Left cardiac atrium (tissue), 4 donors: ENCODE data around the gene RFPL3. TPM values are rescaled to one million over a fixed set of nuclear protein-coding genes. Genes with fewer than 3 reads are reported as not detected.
"Not testable (repeated sequence)": the region's sequence is repeated elsewhere in the genome, so short reads cannot be mapped to it uniquely, and the experiment has no call there.

ENCODE experiments used
- ATAC-seq, 2 donors: fragments of 200-7000 bp; cut with Tn5 transposase; one replicate each; pipeline ENCODE4 v1.9.1; 2020; ENCODE audit warnings: mild to moderate bottlenecking in 2 of 2, moderate library complexity in 2 of 2
- DNase-seq: peaks from one replicate; pipeline ENCODE4 v3.0.0-alpha.2; 2020
- intact Hi-C, 2 donors: fragments of 100-400 bp; cut with DNase I; formaldehyde crosslinking; loops; one replicate each; pipeline versions ENCODE4 v1.14.1 to v1.15.1; 2022 to 2023
- total RNA-seq, 2 donors: library from RNA; stranded (reverse); fragmentation: NEBNext Ultra II Directional; extraction: Animal tissue kit (Norgen Biotek cat#: 25700); gene quantifications; one replicate each; pipeline ENCODE4 v1.2.1, GENCODE V29; 2021
- donor health status: DM: no; HTN: yes; CAD: no.
- donor health status: DM: no; HTN: yes; CAD: no; lungs with severe emphysema.
- donor health status: DM: yes; HTN: yes; CAD: no.
- donor health status: Dilated cardiomyopathy.

Gene RFPL3
- total RNA-seq, 2 donors from 2014 or later, result not detected

GRCh38 chr22:32328306-32329201 is 29.1 kb upstream of the RFPL3 start:
- DNase-seq (no peak), ATAC-seq (no peak)
- intact Hi-C loops, result no loop called here

DNA sequence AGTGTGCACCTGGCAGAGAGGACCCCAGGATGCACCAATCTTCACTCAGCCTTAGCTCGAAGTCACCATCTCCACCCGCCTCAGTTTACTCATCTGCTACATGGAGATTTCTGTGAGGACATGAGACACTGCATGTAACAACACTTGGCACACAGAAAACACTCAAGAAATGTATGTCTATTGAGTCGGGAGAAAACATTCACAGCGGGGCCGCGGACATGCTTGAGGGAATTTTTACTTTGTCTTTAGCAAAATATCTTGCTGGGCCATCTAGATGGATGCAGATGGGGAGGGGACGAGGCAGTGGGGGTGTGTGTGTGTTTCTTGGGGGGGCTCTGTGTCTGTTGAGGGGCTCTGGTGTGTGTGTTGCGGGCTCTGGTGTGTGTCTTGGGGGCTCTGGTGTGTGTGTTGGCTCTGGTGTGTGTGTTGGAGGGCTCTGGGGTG is 28.4 kb upstream of the RFPL3 start:
- intact Hi-C loops, result no loop called here
- no peak for ATAC-seq

DNA sequence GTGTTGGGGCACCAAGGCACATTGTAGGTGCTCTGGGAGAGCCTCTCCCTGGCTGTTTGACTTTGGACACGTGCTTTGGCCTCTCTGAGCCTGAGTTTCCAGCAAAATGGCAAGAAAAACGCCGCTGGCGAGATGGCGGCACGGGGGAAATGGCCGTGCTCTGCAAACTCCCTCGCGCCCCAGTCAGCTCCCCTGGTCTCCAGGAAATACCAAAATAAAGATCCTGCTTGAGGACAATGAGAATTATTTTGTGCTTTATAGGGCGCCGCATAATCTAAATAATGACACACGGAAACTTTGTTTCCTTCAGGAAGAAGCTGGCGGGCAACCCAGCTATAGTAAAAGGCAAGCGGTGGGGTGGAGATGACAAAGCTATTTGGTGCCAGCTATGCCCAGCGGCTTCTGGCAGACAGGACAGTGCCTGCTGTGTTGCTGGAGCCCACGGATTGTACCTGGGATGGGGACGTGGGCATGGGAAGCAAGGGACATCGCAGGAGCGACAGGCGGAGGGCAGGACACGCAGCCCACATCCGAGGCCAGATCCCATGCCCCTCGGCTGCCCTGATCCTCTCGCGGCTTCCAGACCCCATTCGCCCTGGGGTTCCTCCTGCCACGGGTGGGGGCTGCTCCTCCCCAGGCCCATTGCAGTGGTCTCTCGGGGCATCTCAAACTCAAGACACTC is 26.3 kb upstream of the RFPL3 start:
- DNase-seq (no peak), ATAC-seq (no peak)
- intact Hi-C loops, result no loop called here

More for the DNA sequence above, 28.4 kb upstream of the RFPL3 start:
- no peak for DNase-seq

DNA sequence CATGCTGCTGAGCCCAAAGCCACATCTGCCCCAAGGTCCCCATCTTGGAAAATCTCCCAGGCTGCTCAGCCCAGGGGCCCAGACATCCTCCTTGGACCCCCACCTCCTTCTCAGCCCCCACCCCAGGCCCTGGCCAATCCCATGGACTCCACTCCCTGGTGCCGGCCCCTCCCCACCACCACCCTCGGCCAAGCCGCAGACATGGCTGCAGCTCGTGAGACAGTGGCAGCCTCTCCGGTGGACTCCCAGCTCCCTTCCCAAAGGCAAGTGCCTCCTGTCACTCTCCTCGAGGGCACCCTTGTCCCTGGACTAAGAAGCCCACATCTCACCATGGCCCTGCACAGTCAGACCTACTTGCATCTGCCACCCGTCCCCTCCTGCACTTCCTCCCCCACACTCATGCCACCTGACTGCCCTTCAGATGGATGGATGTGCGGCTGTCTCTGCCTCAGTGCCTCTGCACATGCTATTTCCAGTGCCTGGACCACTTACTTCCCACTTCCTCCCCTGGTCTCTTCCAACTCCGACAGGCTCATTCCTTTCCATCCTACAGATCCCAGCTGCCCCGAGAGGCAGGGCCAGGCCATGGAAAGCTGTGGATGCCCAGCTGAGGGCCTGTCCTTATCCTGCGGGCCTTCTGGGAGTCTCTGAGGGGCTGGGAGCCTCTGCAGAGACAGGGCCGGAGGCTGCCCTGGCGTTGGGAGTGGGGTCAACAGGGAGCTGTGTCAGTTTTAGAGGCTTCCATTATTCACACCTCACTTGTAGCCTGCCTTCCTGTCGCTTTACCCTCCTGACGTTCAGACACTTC is 25.5 kb upstream of the RFPL3 start:
- no peak for ATAC-seq
- intact Hi-C loops, result no loop called here
- no peak for DNase-seq

- ATAC-seq, result no peak
- no peak for DNase-seq
- intact Hi-C loops, result no loop called here
These were observed 24.4 kb upstream of the RFPL3 start for GRCh38 chr22:32333141-32333768.

DNA sequence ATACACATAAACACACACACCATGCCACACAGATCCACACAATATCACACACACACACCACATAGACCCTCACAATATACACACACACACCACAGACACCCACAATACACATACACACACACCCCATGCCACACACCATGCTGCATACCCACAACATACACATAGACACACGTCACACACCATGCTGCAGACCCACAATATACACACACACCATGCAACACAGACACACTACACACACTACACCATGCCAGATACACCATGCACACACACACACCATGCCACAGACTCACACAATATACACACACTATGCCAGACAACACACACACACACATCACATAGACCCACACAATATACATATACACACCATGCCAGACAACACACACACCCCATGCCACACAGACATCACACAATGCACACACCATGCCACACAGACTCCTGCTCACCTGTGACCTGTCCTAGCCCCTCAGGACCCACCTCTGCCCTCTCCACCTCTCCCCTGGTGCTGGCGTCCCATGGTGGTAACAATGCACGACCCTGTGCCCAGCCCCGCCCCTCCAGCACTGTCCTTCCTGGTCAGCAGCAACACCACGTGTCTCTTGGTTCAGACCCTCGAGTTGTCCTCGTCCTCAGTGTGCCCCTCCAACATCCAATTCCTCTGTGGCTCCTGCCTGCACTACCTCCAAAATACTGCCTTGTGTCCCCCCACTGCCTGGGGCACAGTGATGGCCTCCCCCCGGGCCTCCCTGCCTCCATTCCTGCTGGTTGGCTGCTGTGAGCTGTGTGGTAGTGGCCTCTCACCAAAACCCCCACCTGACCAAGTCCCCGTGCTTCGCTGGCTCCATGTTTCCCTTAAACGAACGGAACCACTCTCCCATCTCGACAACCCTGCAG is 23.7 kb upstream of the RFPL3 start:
- intact Hi-C loops, result no loop called here
- DNase-seq, result no peak
- no peak for ATAC-seq

DNA sequence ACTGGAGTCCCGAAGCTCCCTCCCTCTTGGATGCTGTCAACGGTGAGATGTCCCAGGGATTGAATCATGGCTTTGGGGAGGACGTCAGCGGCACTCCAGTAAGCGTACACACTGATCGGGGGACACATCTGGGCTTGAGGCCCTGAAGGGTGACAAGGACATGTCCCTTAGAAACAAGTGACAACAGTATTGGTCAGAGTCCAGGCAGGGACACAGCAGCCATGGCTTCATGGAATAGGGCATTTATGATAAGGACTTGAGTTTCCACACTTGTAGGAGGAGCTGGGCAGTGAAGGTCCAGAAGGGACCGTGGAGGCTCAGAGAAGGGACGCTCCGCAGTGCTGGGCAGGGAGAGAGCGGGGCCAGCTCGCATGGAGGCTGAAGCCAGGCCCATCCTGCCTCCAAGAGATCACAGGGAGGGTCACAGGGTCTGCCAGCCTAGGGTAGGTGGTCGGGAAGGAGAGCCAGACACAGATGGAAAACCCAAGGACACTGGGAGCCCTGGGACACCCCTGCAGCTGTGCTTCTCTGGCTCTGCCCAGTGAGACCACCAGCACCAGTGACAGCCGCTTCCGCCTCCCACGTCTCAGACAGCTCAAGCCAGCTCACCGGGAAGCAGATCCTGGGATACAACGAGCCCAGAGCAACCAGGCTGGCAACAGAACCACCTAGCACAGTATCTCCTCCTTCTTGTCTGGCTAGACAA is 22.9 kb upstream of the RFPL3 start:
- intact Hi-C loops, result no loop called here
- DNase-seq (no peak), ATAC-seq (no peak)

GRCh38 chr22:32335471-32335870 is 22.2 kb upstream of the RFPL3 start:
- ATAC-seq (no peak), DNase-seq (no peak)
- intact Hi-C loops, result no loop called here

DNA sequence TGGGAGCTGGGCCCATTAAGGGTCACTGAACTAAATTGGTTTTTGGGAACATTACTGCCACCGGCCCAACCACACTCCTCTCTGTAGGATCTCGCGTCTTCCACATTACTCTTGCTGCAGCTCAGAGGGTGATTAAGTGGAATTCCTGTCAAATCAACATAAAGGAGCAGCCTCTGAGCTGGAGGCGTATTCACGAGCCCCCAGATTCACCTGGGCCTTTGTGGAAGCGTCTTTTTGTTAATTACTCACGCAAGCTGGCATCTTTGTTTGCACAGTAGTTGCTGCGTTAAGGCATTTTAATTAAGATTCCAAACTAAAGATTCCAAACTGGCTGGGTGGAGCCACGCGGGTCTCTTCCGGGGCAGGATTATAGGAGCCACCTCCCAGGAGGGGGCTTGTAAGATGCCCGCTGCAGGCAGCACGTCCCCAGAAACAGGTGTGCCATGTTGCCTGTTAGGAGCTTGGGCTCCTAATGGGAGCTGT is 21.5 kb upstream of the RFPL3 start:
- ATAC-seq, result no peak
- no peak for DNase-seq
- intact Hi-C loops, result no loop called here

GRCh38 chr22:32336771-32337424 is 20.8 kb upstream of the RFPL3 start:
- DNase-seq, result no peak

DNA sequence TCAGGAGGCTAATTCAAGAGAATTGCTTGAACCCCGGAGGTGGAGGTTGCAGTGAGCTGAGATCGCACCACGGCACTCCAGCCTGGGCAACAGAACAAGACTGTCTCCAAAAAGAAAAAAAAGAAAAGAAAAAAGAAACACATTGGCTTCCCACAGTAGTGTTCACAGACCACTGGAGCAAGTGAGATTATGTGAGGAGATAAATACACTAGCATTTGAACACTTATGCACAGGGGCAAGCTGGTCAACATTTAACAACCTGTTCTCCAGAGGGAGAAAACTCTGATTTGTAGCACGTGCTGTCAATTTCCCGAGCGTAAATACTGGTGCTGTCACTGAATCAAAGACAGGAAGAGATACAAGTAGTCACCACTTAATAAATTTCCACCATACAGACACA is 20.2 kb upstream of the RFPL3 start:
- ATAC-seq, DNase-seq, intact Hi-C loops: not testable (repeated sequence)

More at GRCh38 chr22:32336771-32337424, 20.8 kb upstream of the RFPL3 start:
- intact Hi-C loops, result no loop called here
- no peak for ATAC-seq

DNA sequence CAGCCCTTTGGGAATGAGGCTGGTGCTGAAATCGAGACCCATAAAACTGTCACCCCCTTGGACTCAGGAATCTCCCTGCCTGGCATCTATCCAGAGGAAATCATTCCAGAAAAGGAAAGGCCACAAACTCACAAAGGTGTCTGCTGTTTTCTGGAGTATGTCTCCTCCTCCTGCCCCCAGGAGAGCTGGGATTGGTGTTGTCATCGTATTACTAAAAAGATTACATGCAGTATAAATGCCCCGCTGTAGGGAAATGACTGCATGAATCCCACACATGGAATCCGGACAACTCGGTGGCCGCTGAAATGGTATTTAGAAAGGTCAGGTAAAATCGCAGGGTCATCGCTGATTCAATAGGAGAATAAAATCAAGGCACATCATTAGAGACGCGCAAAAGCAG is 18.9 kb upstream of the RFPL3 start:
- intact Hi-C loops, result no loop called here
- ATAC-seq (no peak), DNase-seq (no peak)

- DNase-seq, result no peak
- ATAC-seq, result no peak
- intact Hi-C loops, result no loop called here
These were observed 18.3 kb upstream of the RFPL3 start for GRCh38 chr22:32339190-32340012.

DNA sequence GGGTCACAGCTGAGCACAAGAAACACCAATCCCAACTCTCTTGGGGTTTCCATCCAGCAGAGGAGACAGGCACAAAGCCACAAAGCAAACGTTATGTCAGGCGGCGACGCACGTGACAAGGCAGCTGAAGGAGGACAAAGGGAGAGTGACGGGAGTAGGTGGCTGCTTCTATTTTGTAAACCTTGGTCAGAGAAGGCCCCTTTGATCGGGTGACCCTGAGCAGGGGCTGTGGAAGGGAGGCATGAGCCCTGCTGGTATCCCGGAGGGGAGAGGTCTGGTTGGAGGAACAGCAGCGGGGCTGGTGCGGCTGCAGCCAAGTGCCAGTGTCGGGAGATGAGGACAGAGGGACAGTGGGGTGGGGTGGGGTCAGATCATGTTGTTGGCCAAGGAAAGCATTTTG is 17.3 kb upstream of the RFPL3 start:
- intact Hi-C loops, result no loop called here
- no peak for DNase-seq
- no peak for ATAC-seq

- ATAC-seq, result no peak
- intact Hi-C loops, result no loop called here
- DNase-seq, result no peak
These were observed 16.4 kb upstream of the RFPL3 start for GRCh38 chr22:32341122-32341740.

DNA sequence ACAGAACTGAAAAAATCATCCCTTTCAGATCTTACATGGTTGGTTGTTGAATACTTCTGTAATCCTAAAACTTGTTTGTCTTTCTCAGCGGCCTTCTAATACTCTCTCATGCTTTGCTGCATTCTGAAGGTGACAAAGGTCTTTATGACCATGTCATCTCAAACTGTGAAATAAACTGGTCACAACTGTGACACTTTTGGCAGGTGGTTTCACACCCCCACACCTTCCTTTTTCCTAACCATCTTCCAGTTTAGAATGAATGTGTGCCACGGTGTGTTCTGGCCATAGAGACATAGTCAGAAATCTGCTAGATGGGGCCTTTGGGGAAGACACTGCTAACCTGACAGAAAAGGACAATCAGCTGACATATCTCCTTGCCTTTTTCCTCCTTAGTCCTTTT is 14.7 kb upstream of the RFPL3 start:
- intact Hi-C loops, result no loop called here
- DNase-seq (no peak), ATAC-seq (no peak)
